SJCRH30 (cell line): Measurements from ENCODE around the gene OR5I1. TPM values are rescaled to one million over a fixed set of nuclear protein-coding genes. Genes with fewer than 3 reads are reported as not detected.

ENCODE experiments used
- total RNA-seq: library from RNA; depleted of rRNA; stranded (reverse); fragments of >200 nt; shearing (Covaris generic); gene quantifications from 2 replicates; pipeline ENCODE4 v1.2.3, GENCODE V29; 2014; rRNA removed

The OR5I1 gene
- total RNA-seq, 1 experiment from 2014 or later, result not detected

Other genes with a start within 250 kb of the OR5I1 start
- gene OR5D13, start 163.0 kb downstream of the OR5I1 start, total RNA-seq, result not detected in 2 replicates
- gene OR5D14, start 140.8 kb downstream of the OR5I1 start, total RNA-seq, result not detected in 2 replicates
- gene OR5L1, start 125.0 kb downstream of the OR5I1 start, total RNA-seq, result not detected in 2 replicates
- not detected in 2 replicates for gene OR5D18, start 116.8 kb downstream of the OR5I1 start, total RNA-seq
- gene OR5L2, start 109.2 kb downstream of the OR5I1 start, total RNA-seq, result not detected in 2 replicates
- gene OR5D16, start 97.6 kb downstream of the OR5I1 start, total RNA-seq, result not detected in 2 replicates
- gene TRIM51, start 53.1 kb downstream of the OR5I1 start, total RNA-seq, result not detected in 2 replicates
- gene OR5W2, start 21.8 kb downstream of the OR5I1 start, total RNA-seq, result not detected in 2 replicates
- not detected in 2 replicates for gene OR10AG1, start 33.5 kb upstream of the OR5I1 start, total RNA-seq
- gene OR5F1, start 58.2 kb upstream of the OR5I1 start, total RNA-seq, result not detected in 2 replicates
- not detected in 2 replicates for gene OR5AS1, start 91.3 kb upstream of the OR5I1 start, total RNA-seq
- not detected in 2 replicates for gene OR8I2, start 156.9 kb upstream of the OR5I1 start, total RNA-seq
- not detected in 2 replicates for gene OR8H2, start 167.3 kb upstream of the OR5I1 start, total RNA-seq
- not detected in 2 replicates for gene OR8H3, start 186.0 kb upstream of the OR5I1 start, total RNA-seq
- not detected in 2 replicates for gene OR8J3, start 203.8 kb upstream of the OR5I1 start, total RNA-seq
- not detected in 2 replicates for gene OR8K5, start 223.9 kb upstream of the OR5I1 start, total RNA-seq
- not detected in 2 replicates for gene OR5J2, start 240.2 kb upstream of the OR5I1 start, total RNA-seq